Liver (tissue), 9 donors: Measurements from ENCODE around the gene ZFYVE28. TPM values are rescaled to one million over a fixed set of nuclear protein-coding genes. Genes with fewer than 3 reads are reported as not detected.

Source experiments
- DNase-seq: peaks from one replicate; pipeline ENCODE4 v3.0.0-alpha.2; 2017; ENCODE audit warnings: low spot score
- H3K27ac ChIP-seq, 2 donors: one replicate each; pipeline ENCODE4 v1.7.0; 2013; ENCODE audit warnings: inconsistent platforms in 2 of 2, low read length in 2 of 2, control low read depth in 1 of 2, low read depth in 1 of 2, mild to moderate bottlenecking in 1 of 2
- H3K27me3 ChIP-seq, 4 donors: one replicate each; pipeline versions ENCODE4 v1.6.1 to v1.7.0; 2013; ENCODE audit warnings: low read length in 3 of 4, inconsistent platforms in 1 of 4, mild to moderate bottlenecking in 1 of 4, moderate library complexity in 1 of 4; ENCODE audit not compliant: control insufficient read depth in 4 of 4, insufficient read depth in 4 of 4
- H3K36me3 ChIP-seq, 4 donors: one replicate each; pipeline versions ENCODE4 v1.6.1 to v1.7.0; 2013; ENCODE audit warnings: low read length in 3 of 4, mild to moderate bottlenecking in 3 of 4, low read depth in 1 of 4, moderate library complexity in 1 of 4; ENCODE audit not compliant: control insufficient read depth in 4 of 4, insufficient read depth in 3 of 4
- H3K4me1 ChIP-seq, 4 donors: one replicate each; pipeline versions ENCODE4 v1.6.1 to v1.7.0; 2013; ENCODE audit warnings: low read length in 3 of 4, mild to moderate bottlenecking in 3 of 4, moderate library complexity in 1 of 4; ENCODE audit not compliant: control insufficient read depth in 4 of 4, insufficient read depth in 4 of 4
- H3K4me3 ChIP-seq, 3 donors: one replicate each; pipeline versions ENCODE4 v1.6.1 to v1.7.0; 2013; ENCODE audit warnings: low read length in 3 of 3, control low read depth in 1 of 3, low read depth in 1 of 3, mild to moderate bottlenecking in 1 of 3
- H3K9ac ChIP-seq, 2 donors: one replicate each; pipeline ENCODE4 v1.7.0; 2013; ENCODE audit warnings: low read length in 2 of 2, mild to moderate bottlenecking in 2 of 2, moderate library complexity in 2 of 2, control low read depth in 1 of 2, low read depth in 1 of 2
- H3K9me3 ChIP-seq, 4 donors: one replicate each; pipeline versions ENCODE4 v1.6.1 to v1.7.0; 2013; ENCODE audit warnings: low read length in 3 of 4; ENCODE audit not compliant: control insufficient read depth in 4 of 4
- EGR1 ChIP-seq, 2 donors: IDR thresholded peaks; 2 replicates each; pipeline ENCODE4 v1.6.1; 2016 to 2018; ENCODE audit warnings: antibody characterized with exemption in 2 of 2, low read depth in 2 of 2
- FOXA1 ChIP-seq: IDR thresholded peaks from 2 replicates; pipeline ENCODE4 v1.6.1; 2016; ENCODE audit warnings: antibody characterized with exemption
- FOXA2 ChIP-seq: IDR thresholded peaks from 2 replicates; pipeline ENCODE4 v1.6.1; 2016; ENCODE audit warnings: antibody characterized with exemption
- GABPA ChIP-seq, 2 donors: IDR thresholded peaks in 1 of 2; conservative IDR thresholded peaks in 1 of 2; 2 replicates each; pipeline ENCODE4 v1.6.1; 2016; ENCODE audit warnings: antibody characterized with exemption in 2 of 2, mild to moderate bottlenecking in 1 of 2, moderate library complexity in 1 of 2
- HNF4A ChIP-seq, 2 donors: conservative IDR thresholded peaks; 2 replicates each; pipeline ENCODE4 v1.6.1; 2016; ENCODE audit warnings: antibody characterized with exemption in 2 of 2, mild to moderate bottlenecking in 2 of 2
- HNF4G ChIP-seq: IDR thresholded peaks from 2 replicates; pipeline ENCODE4 v1.6.1; 2016; ENCODE audit warnings: antibody characterized with exemption
- JUND ChIP-seq, 2 donors: IDR thresholded peaks; 2 replicates each; pipeline ENCODE4 v1.6.1; 2016; ENCODE audit warnings: antibody characterized with exemption in 2 of 2
- NR2F2 ChIP-seq: IDR thresholded peaks from 2 replicates; pipeline ENCODE4 v1.6.1; 2016; ENCODE audit warnings: antibody characterized with exemption
- RAD21 ChIP-seq, 2 donors: IDR thresholded peaks; 2 replicates each; pipeline ENCODE4 v1.6.1; 2016; ENCODE audit warnings: antibody characterized with exemption in 2 of 2, mild to moderate bottlenecking in 2 of 2
- TAF1 ChIP-seq: conservative IDR thresholded peaks from 2 replicates; pipeline ENCODE4 v1.6.1; 2016; ENCODE audit warnings: antibody characterized with exemption, mild to moderate bottlenecking
- WGBS: extraction: QIAGEN DNeasy Blood & Tissue Kit; methylation state at CpG from one replicate; pipeline ENCODE4 v1.1.7; 2013; 5-methylcytosine and 5-hydroxymethylcytosine counted together
- polyA plus RNA-seq, 2 donors: library from polyadenylated mRNA; stranded (reverse) in 1 of 2; unstranded in 1 of 2; fragments of 200-250 nt in 1 of 2; fragments of >200 nt in 1 of 2; fragmentation: Nextera tagmentation in 1 of 2; extraction: Ambion mirVana in 1 of 2; gene quantifications; one replicate each; pipeline versions ENCODE4 v1.2.1 to v1.2.3, GENCODE V29; 2013 to 2015
- total RNA-seq, 2 donors: library from RNA; depleted of rRNA; stranded (reverse); fragments of >200 nt; gene quantifications; one replicate each; pipeline ENCODE4 v1.2.3, GENCODE V29; 2014
- TF ChIP-seq, protein P1 (sequence below): fragments of 150-350 bp; IDR thresholded peaks from 2 replicates; pipeline ENCODE4 v1.5.1; 2017; ENCODE audit warnings: improper control_type of control experiment, low read depth, low read length; ENCODE audit not compliant: missing input control
- TF ChIP-seq, protein P2 (sequence below): IDR thresholded peaks from 2 replicates; pipeline ENCODE4 v1.6.1; 2016; ENCODE audit warnings: antibody characterized with exemption
- TF ChIP-seq, protein P3 (sequence below): IDR thresholded peaks from 2 replicates; pipeline ENCODE4 v1.6.1; 2016; ENCODE audit warnings: antibody characterized with exemption, mild to moderate bottlenecking
- TF ChIP-seq, protein P4 (sequence below): IDR thresholded peaks from 2 replicates; pipeline ENCODE4 v1.6.1; 2016; ENCODE audit warnings: antibody characterized with exemption
- donor health status: healthy.
- donor health status: healthy.
- donor health status: healthy.
- donor health status: healthy.
- donor health status: healthy.

The ZFYVE28 gene
- total and polyA plus RNA-seq, 4 donors: 2.0 to 6.1 (median 2.7) TPM

DNA sequence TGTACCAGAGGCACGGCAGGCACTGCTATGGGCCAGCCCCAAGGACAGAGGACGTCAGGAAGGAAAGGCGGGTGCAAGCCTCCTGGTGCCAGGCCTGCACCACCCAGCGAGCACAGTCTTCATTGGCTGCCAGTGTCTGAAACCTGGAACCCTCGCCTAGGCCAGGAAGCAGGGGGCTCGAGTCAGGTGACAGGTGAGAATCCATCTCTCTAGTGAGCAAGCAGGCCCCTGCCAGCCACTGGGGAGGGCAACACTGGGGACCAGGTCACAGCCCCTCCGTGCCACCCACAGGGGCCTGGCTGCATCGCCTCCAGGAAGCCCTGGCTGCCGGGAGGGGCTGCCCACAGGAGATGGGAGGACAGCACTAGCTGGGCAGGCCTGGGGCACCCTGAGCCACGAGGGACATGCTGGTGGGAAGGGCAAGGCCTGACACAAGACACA lies 169.6 kb downstream of the ZFYVE28 start:
- peaks cover 0 to 3% (median 1%) of the 10 kb centered on the region in 4 donors for H3K4me1 ChIP-seq
- WGBS: 86% methylated on average over 10 of the region's 10 CpGs
- TF ChIP-seq NR2F2 (no peak), TAF1 (no peak), GABPA (IDR thresholded peaks at IDR 0.05 in 1 of 2, conservative IDR thresholded peaks at IDR 0.05 in 1 of 2) (no peak), FOXA2 (no peak), HNF4A (conservative IDR thresholded peaks at IDR 0.05) (no peak)
- TF ChIP-seq, protein P1, sequence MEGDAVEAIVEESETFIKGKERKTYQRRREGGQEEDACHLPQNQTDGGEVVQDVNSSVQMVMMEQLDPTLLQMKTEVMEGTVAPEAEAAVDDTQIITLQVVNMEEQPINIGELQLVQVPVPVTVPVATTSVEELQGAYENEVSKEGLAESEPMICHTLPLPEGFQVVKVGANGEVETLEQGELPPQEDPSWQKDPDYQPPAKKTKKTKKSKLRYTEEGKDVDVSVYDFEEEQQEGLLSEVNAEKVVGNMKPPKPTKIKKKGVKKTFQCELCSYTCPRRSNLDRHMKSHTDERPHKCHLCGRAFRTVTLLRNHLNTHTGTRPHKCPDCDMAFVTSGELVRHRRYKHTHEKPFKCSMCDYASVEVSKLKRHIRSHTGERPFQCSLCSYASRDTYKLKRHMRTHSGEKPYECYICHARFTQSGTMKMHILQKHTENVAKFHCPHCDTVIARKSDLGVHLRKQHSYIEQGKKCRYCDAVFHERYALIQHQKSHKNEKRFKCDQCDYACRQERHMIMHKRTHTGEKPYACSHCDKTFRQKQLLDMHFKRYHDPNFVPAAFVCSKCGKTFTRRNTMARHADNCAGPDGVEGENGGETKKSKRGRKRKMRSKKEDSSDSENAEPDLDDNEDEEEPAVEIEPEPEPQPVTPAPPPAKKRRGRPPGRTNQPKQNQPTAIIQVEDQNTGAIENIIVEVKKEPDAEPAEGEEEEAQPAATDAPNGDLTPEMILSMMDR: no peak
- H3K4me3 ChIP-seq: no peak overlapping the region
- H3K27ac ChIP-seq: no peak overlapping the region
- H3K27me3 ChIP-seq: no peaks in the 10 kb centered on the region
- H3K9me3 ChIP-seq: no peaks in the 10 kb centered on the region
- no peak overlapping the region for H3K9ac ChIP-seq
- DNase-seq: no peak
- peaks cover 4 to 33% (median 15%) of the 10 kb centered on the region in 4 donors for H3K36me3 ChIP-seq

DNA sequence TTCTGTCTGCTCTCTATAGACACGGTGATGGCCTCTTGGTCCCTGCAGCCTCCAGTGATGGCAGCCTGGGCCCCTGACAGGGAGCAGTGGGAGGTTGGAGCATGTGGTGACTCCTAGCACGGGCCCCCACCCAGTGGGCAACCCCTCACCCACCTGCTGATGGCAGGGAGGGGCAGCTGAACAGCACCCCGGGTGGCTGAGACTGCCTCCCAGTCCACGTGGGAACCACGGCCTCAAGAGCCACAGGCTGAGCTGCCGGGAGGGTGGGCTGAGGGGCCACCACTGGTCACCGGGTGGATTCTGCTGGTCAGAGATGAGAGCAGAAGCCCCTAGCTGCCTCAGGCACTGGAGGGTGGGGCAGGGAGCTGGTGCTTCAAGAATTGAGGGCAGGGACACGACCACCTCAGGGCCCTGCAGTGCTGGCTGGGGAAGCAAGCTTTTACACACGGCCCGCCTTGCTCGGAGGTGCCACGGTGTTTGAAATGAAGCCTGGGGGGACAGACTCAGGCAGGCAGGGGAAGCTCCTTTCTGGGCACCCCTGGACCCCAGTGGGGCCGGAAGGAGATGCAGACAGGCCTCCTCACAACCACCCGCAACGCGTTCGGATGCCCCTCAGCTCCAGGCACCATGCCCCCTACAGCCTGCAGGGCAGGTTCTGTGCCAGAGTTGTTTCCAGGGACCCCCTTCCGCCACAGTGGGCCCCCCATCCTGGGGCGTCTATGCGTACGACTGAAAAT lies 170.2 kb downstream of the ZFYVE28 start:
- Histone ChIP-seq H3K9me3 (no peaks in the 10 kb centered on the region), H3K4me1 (peaks cover 0 to 3% (median 1%) of the 10 kb centered on the region in 4 donors), H3K9ac (no peak overlapping the region), H3K27me3 (no peaks in the 10 kb centered on the region), H3K4me3 (no peak overlapping the region), H3K27ac (no peak overlapping the region), H3K36me3 (peaks cover 4 to 30% (median 13%) of the 10 kb centered on the region in 4 donors)
- TF ChIP-seq JUND (IDR thresholded peaks at IDR 0.05): no peak
- no peak for TF ChIP-seq FOXA1
- TF ChIP-seq FOXA2: no peak
- no peak for TF ChIP-seq HNF4G
- no peak for TF ChIP-seq TAF1
- no peak for TF ChIP-seq RAD21 (IDR thresholded peaks at IDR 0.05)
- TF ChIP-seq, protein P2, sequence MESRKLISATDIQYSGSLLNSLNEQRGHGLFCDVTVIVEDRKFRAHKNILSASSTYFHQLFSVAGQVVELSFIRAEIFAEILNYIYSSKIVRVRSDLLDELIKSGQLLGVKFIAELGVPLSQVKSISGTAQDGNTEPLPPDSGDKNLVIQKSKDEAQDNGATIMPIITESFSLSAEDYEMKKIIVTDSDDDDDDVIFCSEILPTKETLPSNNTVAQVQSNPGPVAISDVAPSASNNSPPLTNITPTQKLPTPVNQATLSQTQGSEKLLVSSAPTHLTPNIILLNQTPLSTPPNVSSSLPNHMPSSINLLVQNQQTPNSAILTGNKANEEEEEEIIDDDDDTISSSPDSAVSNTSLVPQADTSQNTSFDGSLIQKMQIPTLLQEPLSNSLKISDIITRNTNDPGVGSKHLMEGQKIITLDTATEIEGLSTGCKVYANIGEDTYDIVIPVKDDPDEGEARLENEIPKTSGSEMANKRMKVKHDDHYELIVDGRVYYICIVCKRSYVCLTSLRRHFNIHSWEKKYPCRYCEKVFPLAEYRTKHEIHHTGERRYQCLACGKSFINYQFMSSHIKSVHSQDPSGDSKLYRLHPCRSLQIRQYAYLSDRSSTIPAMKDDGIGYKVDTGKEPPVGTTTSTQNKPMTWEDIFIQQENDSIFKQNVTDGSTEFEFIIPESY: no peak
- DNase-seq: no peak
- WGBS: 90% methylated on average over 21 of the region's 21 CpGs

DNA sequence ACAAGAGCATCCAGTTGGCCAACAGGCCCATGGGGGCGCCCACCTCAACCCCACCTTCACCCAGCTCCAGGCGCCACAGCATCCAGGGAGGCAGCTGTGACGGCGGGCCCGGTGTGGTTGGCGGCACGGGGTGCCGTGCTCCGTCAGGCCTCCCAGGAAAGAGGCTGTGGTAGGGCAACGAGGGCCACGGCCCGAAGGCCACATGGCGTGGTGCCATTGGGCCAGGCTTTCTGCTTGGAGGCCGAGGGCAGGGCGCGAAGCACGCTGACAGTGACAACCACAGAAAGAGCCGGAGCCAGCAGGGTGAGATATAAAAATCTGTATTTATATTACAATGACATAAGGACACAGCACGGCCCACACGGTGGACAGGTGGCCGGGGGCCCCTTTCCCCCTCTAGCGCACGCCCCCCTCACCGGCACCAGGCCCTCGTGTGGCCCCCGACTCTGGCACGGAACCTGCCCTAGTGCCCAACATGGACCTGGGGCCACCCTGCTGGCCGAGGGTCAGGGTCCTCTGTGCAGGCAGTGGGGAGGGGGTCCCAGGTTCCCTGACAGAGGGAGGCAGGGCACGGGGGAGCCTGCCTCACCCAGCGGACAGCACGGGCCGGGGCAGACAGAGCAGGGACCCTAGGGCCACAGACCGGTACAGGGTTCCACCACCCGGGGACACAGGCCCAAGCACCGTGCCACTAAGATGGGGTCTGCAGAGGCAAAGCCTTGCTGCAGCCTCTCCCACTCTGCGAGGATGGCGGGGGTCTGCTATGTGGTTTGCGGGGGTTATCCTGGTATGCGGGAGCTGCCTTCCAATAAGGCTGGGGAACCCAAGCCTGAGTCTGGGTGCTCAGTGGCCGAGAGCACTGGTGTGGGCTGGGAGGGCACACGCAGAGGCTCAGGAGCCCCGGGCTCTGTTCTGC lies 171.1 kb downstream of the ZFYVE28 start:
- Histone ChIP-seq H3K27me3 (no peaks in the 10 kb centered on the region), H3K9ac (no peak overlapping the region), H3K36me3 (peaks cover 4 to 30% (median 12%) of the 10 kb centered on the region in 4 donors), H3K4me1 (peaks cover 0 to 3% (median 1%) of the 10 kb centered on the region in 4 donors), H3K27ac (no peak overlapping the region), H3K9me3 (no peaks in the 10 kb centered on the region), H3K4me3 (no peak overlapping the region)
- 93% methylated on average over 42 of the region's 42 CpGs for WGBS
- no peak for DNase-seq
- TF ChIP-seq, protein P3, sequence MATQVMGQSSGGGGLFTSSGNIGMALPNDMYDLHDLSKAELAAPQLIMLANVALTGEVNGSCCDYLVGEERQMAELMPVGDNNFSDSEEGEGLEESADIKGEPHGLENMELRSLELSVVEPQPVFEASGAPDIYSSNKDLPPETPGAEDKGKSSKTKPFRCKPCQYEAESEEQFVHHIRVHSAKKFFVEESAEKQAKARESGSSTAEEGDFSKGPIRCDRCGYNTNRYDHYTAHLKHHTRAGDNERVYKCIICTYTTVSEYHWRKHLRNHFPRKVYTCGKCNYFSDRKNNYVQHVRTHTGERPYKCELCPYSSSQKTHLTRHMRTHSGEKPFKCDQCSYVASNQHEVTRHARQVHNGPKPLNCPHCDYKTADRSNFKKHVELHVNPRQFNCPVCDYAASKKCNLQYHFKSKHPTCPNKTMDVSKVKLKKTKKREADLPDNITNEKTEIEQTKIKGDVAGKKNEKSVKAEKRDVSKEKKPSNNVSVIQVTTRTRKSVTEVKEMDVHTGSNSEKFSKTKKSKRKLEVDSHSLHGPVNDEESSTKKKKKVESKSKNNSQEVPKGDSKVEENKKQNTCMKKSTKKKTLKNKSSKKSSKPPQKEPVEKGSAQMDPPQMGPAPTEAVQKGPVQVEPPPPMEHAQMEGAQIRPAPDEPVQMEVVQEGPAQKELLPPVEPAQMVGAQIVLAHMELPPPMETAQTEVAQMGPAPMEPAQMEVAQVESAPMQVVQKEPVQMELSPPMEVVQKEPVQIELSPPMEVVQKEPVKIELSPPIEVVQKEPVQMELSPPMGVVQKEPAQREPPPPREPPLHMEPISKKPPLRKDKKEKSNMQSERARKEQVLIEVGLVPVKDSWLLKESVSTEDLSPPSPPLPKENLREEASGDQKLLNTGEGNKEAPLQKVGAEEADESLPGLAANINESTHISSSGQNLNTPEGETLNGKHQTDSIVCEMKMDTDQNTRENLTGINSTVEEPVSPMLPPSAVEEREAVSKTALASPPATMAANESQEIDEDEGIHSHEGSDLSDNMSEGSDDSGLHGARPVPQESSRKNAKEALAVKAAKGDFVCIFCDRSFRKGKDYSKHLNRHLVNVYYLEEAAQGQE: no peak
- TF ChIP-seq GABPA (IDR thresholded peaks at IDR 0.05 in 1 of 2, conservative IDR thresholded peaks at IDR 0.05 in 1 of 2): no peak
- no peak for TF ChIP-seq HNF4G
- TF ChIP-seq, protein P1: no peak
- no peak for TF ChIP-seq RAD21 (IDR thresholded peaks at IDR 0.05)
- TF ChIP-seq EGR1 (IDR thresholded peaks at IDR 0.05; ENCODE audit: low read depth in 2 of 2): no peak
- TF ChIP-seq, protein P4, sequence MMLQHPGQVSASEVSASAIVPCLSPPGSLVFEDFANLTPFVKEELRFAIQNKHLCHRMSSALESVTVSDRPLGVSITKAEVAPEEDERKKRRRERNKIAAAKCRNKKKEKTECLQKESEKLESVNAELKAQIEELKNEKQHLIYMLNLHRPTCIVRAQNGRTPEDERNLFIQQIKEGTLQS: no peak
- no peak for TF ChIP-seq NR2F2
- no peak for TF ChIP-seq HNF4A (conservative IDR thresholded peaks at IDR 0.05)
